GM23248 (cell line): ENCODE results near the gene CUL1.

Experiments used
- EZH2 ChIP-seq: fragments of 200-600 bp; sonication (generic); IDR thresholded peaks from 2 replicates; pipeline ENCODE4 v1.6.1; 2018; ENCODE audit warnings: antibody characterized with exemption, mild to moderate bottlenecking; ENCODE audit not compliant: insufficient read depth, poor library complexity, severe bottlenecking
- EZH2phosphoT487 ChIP-seq: fragments of 200-600 bp; sonication (generic); IDR thresholded peaks from 2 replicates; pipeline ENCODE4 v1.6.1; 2018; ENCODE audit warnings: antibody characterized with exemption, moderate library complexity, mild to moderate bottlenecking, low read depth; ENCODE audit not compliant: insufficient read depth

DNA sequence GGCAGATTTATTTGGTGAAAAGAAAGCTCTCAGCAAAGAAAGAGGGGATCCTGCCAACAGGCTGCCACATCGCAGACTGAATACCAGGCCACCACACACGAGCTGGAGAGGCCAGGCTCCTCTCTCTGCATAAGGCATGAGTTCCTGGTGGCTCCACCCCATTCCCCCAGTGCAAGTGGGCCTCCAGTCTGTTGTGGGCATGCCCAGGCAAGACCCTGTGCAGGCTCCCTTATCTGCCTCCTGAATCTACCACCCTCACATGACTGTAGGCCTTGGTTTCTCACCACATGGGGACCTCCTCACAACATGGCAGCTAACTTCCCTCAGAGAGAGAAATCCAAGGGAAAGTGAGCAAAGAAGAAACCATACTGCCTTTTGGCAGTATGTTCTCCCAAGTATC, 26.7 kb upstream of the CUL1 start:
- TF ChIP-seq EZH2 (no peak), EZH2phosphoT487 (no peak)
